HepG2 (cell line): ENCODE results near the gene GORASP2. TPM values are rescaled to one million over a fixed set of nuclear protein-coding genes. Genes with fewer than 3 reads are reported as not detected.

Source experiments
- AGO1 ChIP-seq: fragments of 200-400 bp; formaldehyde crosslinking; IDR thresholded peaks from 2 replicates; pipeline ENCODE4 v1.6.1; 2017; ENCODE audit warnings: mild to moderate bottlenecking, low read depth, low read length, moderate library complexity; ENCODE audit not compliant: poor library complexity, severe bottlenecking
- FOSL2 ChIP-seq: sonication (generic); formaldehyde crosslinking; IDR thresholded peaks from 2 replicates; pipeline ENCODE4 v1.4.0; 2020; ENCODE audit warnings: missing genetic modification reagents
- HNRNPH1 ChIP-seq: fragments of 200-400 bp; formaldehyde crosslinking; optimal IDR thresholded peaks from 2 replicates; pipeline ENCODE3; 2017; ENCODE audit warnings: mild to moderate bottlenecking, low read depth, low read length
- HOXA7 ChIP-seq: sonication (generic); formaldehyde crosslinking; IDR thresholded peaks from 2 replicates; pipeline ENCODE4 v1.8.1; 2022; ENCODE audit warnings: mild to moderate bottlenecking, missing genetic modification reagents, moderate library complexity
- IKZF1 ChIP-seq: fragments of 450-650 bp; IDR thresholded peaks from 2 replicates; pipeline ENCODE4 v1.7.1; 2016
- KDM4B ChIP-seq: sonication (generic); formaldehyde crosslinking; IDR thresholded peaks from 2 replicates; pipeline ENCODE4 v1.4.0; 2020; ENCODE audit warnings: missing genetic modification reagents
- KDM6A ChIP-seq: IDR thresholded peaks from 2 replicates; pipeline ENCODE4 v1.6.1; 2016; ENCODE audit warnings: low read depth
- NBN ChIP-seq: fragments of 450-650 bp; conservative IDR thresholded peaks from 2 replicates; pipeline ENCODE4 v1.6.1; 2017
- NKX3-1 ChIP-seq: sonication (generic); formaldehyde crosslinking; IDR thresholded peaks from 2 replicates; pipeline ENCODE4 v1.5.0; 2020; ENCODE audit warnings: missing genetic modification reagents
- NRL ChIP-seq: sonication (generic); formaldehyde crosslinking; IDR thresholded peaks from 2 replicates; pipeline ENCODE4 v1.5.0; 2020; ENCODE audit warnings: missing genetic modification reagents, mild to moderate bottlenecking, moderate library complexity, borderline replicate concordance
- PHF5A ChIP-seq: IDR thresholded peaks from one replicate; pipeline ENCODE4 v1.6.1; 2018; ENCODE audit warnings: low read depth, missing genetic modification reagents; ENCODE audit not compliant: unreplicated experiment
- RARG ChIP-seq: sonication (generic); formaldehyde crosslinking; IDR thresholded peaks from 2 replicates; pipeline ENCODE4 v1.4.0; 2020; ENCODE audit warnings: low read depth, mild to moderate bottlenecking, missing genetic modification reagents
- SATB2 ChIP-seq: sonication (generic); formaldehyde crosslinking; IDR thresholded peaks from 2 replicates; pipeline ENCODE4 v1.5.0; 2020; ENCODE audit warnings: missing genetic modification reagents
- SIN3B ChIP-seq: fragments of 150-350 bp; IDR thresholded peaks from 2 replicates; pipeline ENCODE4 v1.6.1; 2014; ENCODE audit warnings: low read length
- SYNCRIP ChIP-seq: fragments of 200-400 bp; formaldehyde crosslinking; IDR thresholded peaks from 2 replicates; pipeline ENCODE4 v1.6.1; 2018; ENCODE audit warnings: mild to moderate bottlenecking, low read depth, low read length; ENCODE audit not compliant: insufficient read depth
- ZNF10 ChIP-seq: sonication (generic); formaldehyde crosslinking; IDR thresholded peaks from 2 replicates; pipeline ENCODE4 v1.4.0; 2020; ENCODE audit warnings: mild to moderate bottlenecking, low read depth, missing genetic modification reagents, borderline replicate concordance
- ZNF343 ChIP-seq: sonication (generic); formaldehyde crosslinking; IDR thresholded peaks from 2 replicates; pipeline ENCODE4 v1.4.0; 2020; ENCODE audit warnings: mild to moderate bottlenecking, missing genetic modification reagents
- ZNF614 ChIP-seq: IDR thresholded peaks from 2 replicates; pipeline ENCODE4 v1.6.1; 2018; ENCODE audit warnings: missing biosample characterization, missing genetic modification reagents, inconsistent platforms, borderline replicate concordance
- ZNF782 ChIP-seq: sonication (generic); formaldehyde crosslinking; IDR thresholded peaks from 2 replicates; pipeline ENCODE4 v1.4.0; 2020; ENCODE audit warnings: missing genetic modification reagents, mild to moderate bottlenecking, borderline replicate concordance
- polyA plus RNA-seq, 8 experiments: library from polyadenylated mRNA; depleted of rRNA in 3 of 8; stranded (reverse) in 7 of 8; unstranded in 1 of 8; fragments of >200 nt; fragmentation: Illumina TruSeq in 4 of 8; extraction: Trizol in 4 of 8; gene quantifications; 2 replicates each; pipeline versions ENCODE4 v1.2.1 to v1.2.3, GENCODE V29; 2011 to 2016; ENCODE audit warnings: low read depth in 4 of 8, missing spikeins in 1 of 8, mixed read lengths in 1 of 8; ENCODE audit not compliant: insufficient read depth in 1 of 8
- total RNA-seq, 5 experiments: library from RNA; depleted of rRNA; stranded (reverse); fragments of >200 nt; fragmentation: Illumina TruSeq; extraction: Trizol; gene quantifications; 2 replicates each; pipeline ENCODE4 v1.2.3, GENCODE V29; 2016; ENCODE audit warnings: low read depth in 1 of 5
- TF ChIP-seq, protein P1 (sequence below), 2 experiments: sonication (generic) in 1 of 2; formaldehyde crosslinking in 1 of 2; IDR thresholded peaks; 2 replicates each; pipeline versions ENCODE4 v1.5.1 to v1.6.1; 2011 to 2020; ENCODE audit warnings: borderline replicate concordance in 1 of 2, low read depth in 1 of 2, low read length in 1 of 2, mild to moderate bottlenecking in 1 of 2, missing genetic modification reagents in 1 of 2, moderate library complexity in 1 of 2
- TF ChIP-seq, protein P2 (sequence below): sonication (generic); formaldehyde crosslinking; IDR thresholded peaks from 2 replicates; pipeline ENCODE4 v1.8.0; 2022; ENCODE audit warnings: missing genetic modification reagents, mild to moderate bottlenecking, borderline replicate concordance
- TF ChIP-seq, protein P3 (sequence below): sonication (generic); formaldehyde crosslinking; IDR thresholded peaks from 2 replicates; pipeline ENCODE4 v1.8.0; 2022; ENCODE audit warnings: mild to moderate bottlenecking, missing genetic modification reagents, moderate library complexity
- TF ChIP-seq, protein P4 (sequence below): sonication (generic); formaldehyde crosslinking; IDR thresholded peaks from 2 replicates; pipeline ENCODE4 v1.5.0; 2020; ENCODE audit warnings: mild to moderate bottlenecking, missing genetic modification reagents, borderline replicate concordance
- TF ChIP-seq, protein P5 (sequence below): sonication (generic); formaldehyde crosslinking; IDR thresholded peaks from 2 replicates; pipeline ENCODE4 v1.4.0; 2020; ENCODE audit warnings: mild to moderate bottlenecking, missing genetic modification reagents

The GORASP2 gene
- total and polyA plus RNA-seq, 2 of the 13 experiments (the other 11 are each of a cell fraction or from before 2014, with no cell fraction given), result 103 to 239 TPM

DNA sequence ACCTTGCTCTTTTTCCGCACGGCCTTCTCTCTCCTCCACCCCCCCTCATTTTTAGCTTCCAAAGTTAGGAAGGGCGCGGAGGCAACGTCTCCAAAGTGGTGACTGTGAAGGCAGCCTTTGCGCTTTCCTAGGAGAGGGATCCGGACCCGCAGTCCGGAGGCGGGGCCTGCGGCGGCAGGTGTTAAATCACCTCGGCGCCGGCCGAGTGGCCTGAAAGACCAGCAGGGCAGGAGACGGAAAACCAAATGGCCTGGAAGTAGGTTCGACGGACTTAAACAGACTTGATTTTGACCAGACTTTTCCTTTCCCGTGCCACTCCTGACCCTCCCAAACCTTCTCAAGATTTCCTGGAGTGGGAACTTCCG, 615 bp downstream of the GORASP2 start (continued):
- TF ChIP-seq NKX3-1, result peak; percentile 46; the same call in 1 of the 2 replicates
- TF ChIP-seq HOXA7 (CRISPR knock-in tag), result no peak
- no peak for TF ChIP-seq RARG (CRISPR knock-in tag)
- no peak for TF ChIP-seq IKZF1
- no peak for TF ChIP-seq ZNF614 (CRISPR knock-in tag)
- no peak for TF ChIP-seq AGO1
- peak; percentile 16; the same call in 1 of the 2 replicates for TF ChIP-seq FOSL2
- TF ChIP-seq, protein P1, sequence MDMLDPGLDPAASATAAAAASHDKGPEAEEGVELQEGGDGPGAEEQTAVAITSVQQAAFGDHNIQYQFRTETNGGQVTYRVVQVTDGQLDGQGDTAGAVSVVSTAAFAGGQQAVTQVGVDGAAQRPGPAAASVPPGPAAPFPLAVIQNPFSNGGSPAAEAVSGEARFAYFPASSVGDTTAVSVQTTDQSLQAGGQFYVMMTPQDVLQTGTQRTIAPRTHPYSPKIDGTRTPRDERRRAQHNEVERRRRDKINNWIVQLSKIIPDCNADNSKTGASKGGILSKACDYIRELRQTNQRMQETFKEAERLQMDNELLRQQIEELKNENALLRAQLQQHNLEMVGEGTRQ (IDR thresholded peaks at IDR 0.05; ENCODE audit: low read depth, low read length), result no peak
- TF ChIP-seq, protein P1 (CRISPR knock-in tag; IDR thresholded peaks at IDR 0.05; ENCODE audit: borderline replicate concordance), result no peak; the same call in 1 of the 2 replicates
- TF ChIP-seq ZNF782 (CRISPR knock-in tag), result 0 out of 2 replicates have a peak, but pooled peaks have one; percentile 38
- TF ChIP-seq SIN3B, result no peak
- no peak for TF ChIP-seq NBN
- no peak for TF ChIP-seq ZNF343 (CRISPR knock-in tag)
- TF ChIP-seq PHF5A (CRISPR knock-in tag), result no peak
- no peak for TF ChIP-seq HNRNPH1
- TF ChIP-seq SYNCRIP, result no peak
- TF ChIP-seq, protein P2, sequence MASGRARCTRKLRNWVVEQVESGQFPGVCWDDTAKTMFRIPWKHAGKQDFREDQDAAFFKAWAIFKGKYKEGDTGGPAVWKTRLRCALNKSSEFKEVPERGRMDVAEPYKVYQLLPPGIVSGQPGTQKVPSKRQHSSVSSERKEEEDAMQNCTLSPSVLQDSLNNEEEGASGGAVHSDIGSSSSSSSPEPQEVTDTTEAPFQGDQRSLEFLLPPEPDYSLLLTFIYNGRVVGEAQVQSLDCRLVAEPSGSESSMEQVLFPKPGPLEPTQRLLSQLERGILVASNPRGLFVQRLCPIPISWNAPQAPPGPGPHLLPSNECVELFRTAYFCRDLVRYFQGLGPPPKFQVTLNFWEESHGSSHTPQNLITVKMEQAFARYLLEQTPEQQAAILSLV (CRISPR knock-in tag), result no peak
- TF ChIP-seq, protein P3, sequence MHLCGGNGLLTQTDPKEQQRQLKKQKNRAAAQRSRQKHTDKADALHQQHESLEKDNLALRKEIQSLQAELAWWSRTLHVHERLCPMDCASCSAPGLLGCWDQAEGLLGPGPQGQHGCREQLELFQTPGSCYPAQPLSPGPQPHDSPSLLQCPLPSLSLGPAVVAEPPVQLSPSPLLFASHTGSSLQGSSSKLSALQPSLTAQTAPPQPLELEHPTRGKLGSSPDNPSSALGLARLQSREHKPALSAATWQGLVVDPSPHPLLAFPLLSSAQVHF (CRISPR knock-in tag), result no peak
- no peak for TF ChIP-seq ZNF10 (CRISPR knock-in tag)
- TF ChIP-seq, protein P4, sequence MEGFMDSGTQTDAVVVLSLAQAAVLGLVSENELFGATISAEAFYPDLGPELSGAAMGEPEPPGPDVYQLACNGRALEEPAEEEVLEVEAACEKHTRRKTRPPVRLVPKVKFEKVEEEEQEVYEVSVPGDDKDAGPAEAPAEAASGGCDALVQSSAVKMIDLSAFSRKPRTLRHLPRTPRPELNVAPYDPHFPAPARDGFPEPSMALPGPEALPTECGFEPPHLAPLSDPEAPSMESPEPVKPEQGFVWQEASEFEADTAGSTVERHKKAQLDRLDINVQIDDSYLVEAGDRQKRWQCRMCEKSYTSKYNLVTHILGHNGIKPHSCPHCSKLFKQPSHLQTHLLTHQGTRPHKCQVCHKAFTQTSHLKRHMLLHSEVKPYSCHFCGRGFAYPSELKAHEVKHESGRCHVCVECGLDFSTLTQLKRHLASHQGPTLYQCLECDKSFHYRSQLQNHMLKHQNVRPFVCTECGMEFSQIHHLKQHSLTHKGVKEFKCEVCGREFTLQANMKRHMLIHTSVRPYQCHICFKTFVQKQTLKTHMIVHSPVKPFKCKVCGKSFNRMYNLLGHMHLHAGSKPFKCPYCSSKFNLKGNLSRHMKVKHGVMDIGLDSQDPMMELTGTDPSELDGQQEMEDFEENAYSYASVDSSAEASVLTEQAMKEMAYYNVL (CRISPR knock-in tag), result no peak
- 0 out of 2 replicates have a peak, but pooled peaks have one; percentile 27 for TF ChIP-seq NRL
- TF ChIP-seq, protein P5, sequence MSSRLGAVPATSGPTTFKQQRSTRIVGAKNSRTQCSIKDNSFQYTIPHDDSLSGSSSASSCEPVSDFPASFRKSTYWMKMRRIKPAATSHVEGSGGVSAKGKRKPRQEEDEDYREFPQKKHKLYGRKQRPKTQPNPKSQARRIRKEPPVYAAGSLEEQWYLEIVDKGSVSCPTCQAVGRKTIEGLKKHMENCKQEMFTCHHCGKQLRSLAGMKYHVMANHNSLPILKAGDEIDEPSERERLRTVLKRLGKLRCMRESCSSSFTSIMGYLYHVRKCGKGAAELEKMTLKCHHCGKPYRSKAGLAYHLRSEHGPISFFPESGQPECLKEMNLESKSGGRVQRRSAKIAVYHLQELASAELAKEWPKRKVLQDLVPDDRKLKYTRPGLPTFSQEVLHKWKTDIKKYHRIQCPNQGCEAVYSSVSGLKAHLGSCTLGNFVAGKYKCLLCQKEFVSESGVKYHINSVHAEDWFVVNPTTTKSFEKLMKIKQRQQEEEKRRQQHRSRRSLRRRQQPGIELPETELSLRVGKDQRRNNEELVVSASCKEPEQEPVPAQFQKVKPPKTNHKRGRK (CRISPR knock-in tag), result no peak
- 0 out of 2 replicates have a peak, but pooled peaks have one; percentile 17 for TF ChIP-seq KDM6A
- TF ChIP-seq SATB2 (CRISPR knock-in tag), result 0 out of 2 replicates have a peak, but pooled peaks have one; percentile 57
- TF ChIP-seq KDM4B (CRISPR knock-in tag), result 0 out of 2 replicates have a peak, but pooled peaks have one; percentile 19
